SW480 (cell line): ENCODE measurements around the gene AHDC1.

Experiments used
- DNase-seq: peaks from one replicate; pipeline ENCODE4 v3.0.0-alpha.2; 2016; ENCODE audit warnings: low spot score

AHDC1 gene

GRCh38 chr1:27599605-27600497 lies 4.1 kb downstream of the AHDC1 start:
- no peak for DNase-seq

GRCh38 chr1:27598902-27599528 lies 4.9 kb downstream of the AHDC1 start:
- no peak for DNase-seq

GRCh38 chr1:27598295-27598687 lies 5.7 kb downstream of the AHDC1 start:
- DNase-seq, result no peak

GRCh38 chr1:27597516-27598294 lies 6.2 kb downstream of the AHDC1 start:
- DNase-seq, result no peak

GRCh38 chr1:27596986-27597385 lies 7.0 kb downstream of the AHDC1 start:
- DNase-seq, result no peak

GRCh38 chr1:27596261-27596660 lies 7.7 kb downstream of the AHDC1 start:
- DNase-seq, result no peak

GRCh38 chr1:27595597-27595996 lies 8.3 kb downstream of the AHDC1 start:
- no peak for DNase-seq

GRCh38 chr1:27594564-27595510 lies 9.1 kb downstream of the AHDC1 start:
- no peak for DNase-seq

- no peak for DNase-seq
These were observed 10.0 kb downstream of the AHDC1 start for GRCh38 chr1:27593678-27594563.

- no peak for DNase-seq
These were observed 10.8 kb downstream of the AHDC1 start for GRCh38 chr1:27592931-27593677.

- no peak for DNase-seq
These were observed 11.6 kb downstream of the AHDC1 start for GRCh38 chr1:27592232-27592930.

- DNase-seq, result no peak
These were observed 12.3 kb downstream of the AHDC1 start for GRCh38 chr1:27591622-27592021.

GRCh38 chr1:27590917-27591508 lies 12.9 kb downstream of the AHDC1 start:
- no peak for DNase-seq

- no peak for DNase-seq
These were observed 14.0 kb downstream of the AHDC1 start for GRCh38 chr1:27589841-27590426.

- no peak for DNase-seq
These were observed 14.5 kb downstream of the AHDC1 start for GRCh38 chr1:27589441-27589840.

GRCh38 chr1:27588256-27589232 lies 15.4 kb downstream of the AHDC1 start:
- DNase-seq, result no peak

GRCh38 chr1:27585684-27586083 lies 18.3 kb downstream of the AHDC1 start:
- DNase-seq, result no peak
